Transverse colon (tissue), 4 donors: ENCODE measurements around the gene CNTFR.

Experiments used
- POLR2A ChIP-seq: fragments of 450-650 bp; IDR thresholded peaks from one replicate; pipeline ENCODE4 v1.6.1; 2016; ENCODE audit warnings: antibody characterized with exemption, mild to moderate bottlenecking, moderate library complexity
- POLR2AphosphoS5 ChIP-seq, 3 donors: sonication (generic); formaldehyde crosslinking; IDR thresholded peaks; one replicate each; pipeline ENCODE4 v1.6.1; 2016; ENCODE audit warnings: antibody characterized with exemption in 3 of 3
- TF ChIP-seq, protein P1 (sequence below), 5 experiments: fragments of 200-600 bp in 3 of 5; fragments of 450-650 bp in 2 of 5; sonication (generic) in 3 of 5; IDR thresholded peaks; 1 replicate in 2 of 5; 2 replicates in 3 of 5; pipeline ENCODE4 v1.5.1; 2016 to 2017; ENCODE audit warnings: antibody characterized with exemption in 5 of 5, inconsistent platforms in 3 of 5, mild to moderate bottlenecking in 2 of 5, moderate library complexity in 1 of 5

DNA sequence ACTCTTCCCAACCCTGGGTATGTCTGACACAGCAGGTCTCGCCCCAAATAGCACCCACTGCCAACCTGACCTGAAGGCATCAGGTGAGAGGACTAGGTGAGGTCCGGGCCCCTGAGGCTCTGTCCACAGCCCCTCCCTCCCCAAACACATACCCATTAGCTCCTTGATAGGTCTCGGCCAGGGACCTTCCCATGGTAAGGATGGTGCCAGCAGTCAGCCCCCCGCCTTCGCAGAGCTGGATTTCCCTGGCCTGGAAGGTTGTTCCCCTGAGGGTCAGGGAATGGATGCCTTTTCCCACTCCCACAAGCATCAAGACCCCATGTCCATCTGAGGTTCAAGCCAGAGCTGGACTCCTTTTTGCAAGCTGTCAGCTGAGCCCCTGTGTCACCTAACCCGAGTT is 69.4 kb downstream of the CNTFR start:
- TF ChIP-seq, protein P1, sequence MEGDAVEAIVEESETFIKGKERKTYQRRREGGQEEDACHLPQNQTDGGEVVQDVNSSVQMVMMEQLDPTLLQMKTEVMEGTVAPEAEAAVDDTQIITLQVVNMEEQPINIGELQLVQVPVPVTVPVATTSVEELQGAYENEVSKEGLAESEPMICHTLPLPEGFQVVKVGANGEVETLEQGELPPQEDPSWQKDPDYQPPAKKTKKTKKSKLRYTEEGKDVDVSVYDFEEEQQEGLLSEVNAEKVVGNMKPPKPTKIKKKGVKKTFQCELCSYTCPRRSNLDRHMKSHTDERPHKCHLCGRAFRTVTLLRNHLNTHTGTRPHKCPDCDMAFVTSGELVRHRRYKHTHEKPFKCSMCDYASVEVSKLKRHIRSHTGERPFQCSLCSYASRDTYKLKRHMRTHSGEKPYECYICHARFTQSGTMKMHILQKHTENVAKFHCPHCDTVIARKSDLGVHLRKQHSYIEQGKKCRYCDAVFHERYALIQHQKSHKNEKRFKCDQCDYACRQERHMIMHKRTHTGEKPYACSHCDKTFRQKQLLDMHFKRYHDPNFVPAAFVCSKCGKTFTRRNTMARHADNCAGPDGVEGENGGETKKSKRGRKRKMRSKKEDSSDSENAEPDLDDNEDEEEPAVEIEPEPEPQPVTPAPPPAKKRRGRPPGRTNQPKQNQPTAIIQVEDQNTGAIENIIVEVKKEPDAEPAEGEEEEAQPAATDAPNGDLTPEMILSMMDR (IDR thresholded peaks at IDR 0.05) = no peak
- TF ChIP-seq POLR2A (no peak), POLR2AphosphoS5 (IDR thresholded peaks at IDR 0.05) (no peak)
